K562 treated with DMSO at 1 percent for 24 hours (cell line): ENCODE measurements around the gene ULK2. TPM values are rescaled to one million over a fixed set of nuclear protein-coding genes. Genes with fewer than 3 reads are reported as not detected.

Experiments used
- total RNA-seq: library from RNA; unstranded; fragments of 300-600 nt; gene quantifications from 2 replicates; pipeline ENCODE4 v1.2.3, GENCODE V29; 2022; ENCODE audit warnings: low read depth; ENCODE audit not compliant: insufficient read depth

ULK2 gene
- 0.27 TPM in 1 of 2 replicates, not detected in the other for total RNA-seq

DNA sequence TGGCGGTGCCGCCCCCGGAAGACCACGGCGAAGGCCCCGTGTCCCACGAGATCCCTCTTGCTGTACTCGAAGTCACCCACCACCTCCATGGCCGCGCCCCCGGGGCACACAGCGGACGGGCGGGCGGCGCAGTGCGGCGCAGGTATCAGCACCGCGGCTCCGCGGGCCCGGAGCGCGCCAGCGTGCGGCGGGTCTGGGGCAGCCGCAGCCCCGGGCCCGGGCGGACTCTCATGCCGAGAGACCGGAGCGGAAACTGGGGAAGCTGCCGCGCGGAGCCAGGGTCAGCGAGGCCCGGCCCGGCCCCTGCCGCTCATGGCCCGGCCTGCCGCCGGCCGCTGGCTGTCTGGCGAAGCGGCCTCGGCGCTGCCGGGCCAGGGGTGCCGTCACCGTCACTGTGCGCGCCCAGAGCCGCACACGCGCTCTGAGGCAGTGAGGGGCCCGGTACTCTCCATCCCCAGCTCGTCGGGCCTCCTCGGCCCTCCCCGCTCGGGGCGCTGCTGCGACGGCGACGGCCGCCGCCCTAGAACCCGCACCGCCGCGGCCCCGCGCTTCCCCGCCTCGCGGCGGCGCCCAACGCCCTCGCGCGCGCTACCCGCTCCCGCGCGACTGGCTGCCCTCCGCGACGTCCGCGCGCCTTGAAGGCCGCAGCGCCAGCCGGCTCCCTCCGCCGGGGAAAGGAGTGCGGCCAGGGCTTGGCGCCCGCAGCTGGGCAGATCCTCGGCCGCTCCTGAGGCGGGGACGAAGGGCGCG, at the start of gene ULK2:
Gene ULK2 (minus strand): TSS at position 608 of the 750 bp plus-strand sequence. CDS start 519 bp downstream, at position 89.

DNA sequence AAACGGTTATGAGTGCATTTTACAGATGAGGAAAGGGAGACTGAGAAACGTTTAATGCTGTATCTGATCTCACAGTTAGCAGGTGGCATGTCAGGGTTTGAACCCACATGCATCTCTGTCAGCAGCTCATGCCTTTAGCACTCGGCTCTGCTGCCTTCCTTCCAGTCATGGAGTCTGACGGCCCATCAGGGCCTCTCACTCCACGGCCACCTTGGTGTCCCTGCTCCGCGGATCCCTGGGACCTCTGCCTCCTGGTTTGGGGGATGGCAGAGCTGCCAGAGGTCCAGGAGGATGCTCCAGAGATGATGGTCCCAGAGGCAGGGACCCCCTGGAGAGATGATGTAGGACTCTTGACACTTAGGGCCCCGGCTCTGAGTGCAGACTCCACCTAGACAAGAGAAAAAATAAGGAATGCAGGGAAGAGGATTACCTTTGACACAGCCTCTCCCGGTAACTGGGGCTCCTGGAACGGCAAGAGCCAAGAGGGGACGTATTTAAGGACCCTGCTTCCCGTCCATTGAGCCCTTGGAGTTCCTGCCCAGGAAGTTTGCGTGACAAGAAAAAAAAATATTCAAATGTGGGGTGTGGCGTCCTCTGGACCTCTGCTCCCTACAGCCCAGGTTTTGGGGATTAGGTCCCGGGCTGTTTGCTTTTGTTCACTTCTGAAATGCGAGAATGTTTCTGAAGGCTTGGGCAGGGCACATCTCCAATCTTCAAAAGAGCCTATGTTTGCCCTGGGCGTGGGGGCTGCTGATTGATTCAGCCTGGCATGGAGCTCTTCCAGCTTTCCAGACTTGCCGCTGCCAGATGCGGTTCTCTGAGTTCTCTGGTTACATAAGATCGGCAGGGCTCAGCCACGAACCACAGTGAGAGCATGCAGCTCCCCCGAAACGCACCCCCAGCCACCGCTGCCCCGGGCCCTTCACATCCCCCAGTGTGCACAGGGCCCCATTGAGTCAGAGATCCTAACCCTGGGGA, 119.6 kb downstream of the ULK2 start, which contains the start of gene ALDH3A1:
Gene ALDH3A1 (minus strand): TSS at position 470 of the 978 bp plus-strand sequence. CDS start 3,169 bp downstream, outside the sequence.

Other genes starting within 250 kb of the ULK2 start
- 0.87 and 1.00 TPM in 2 replicates for gene ALDH3A2, start 219.2 kb downstream of the ULK2 start, total RNA-seq
- gene SLC47A2, start 151.4 kb downstream of the ULK2 start, total RNA-seq: not detected in 2 replicates
- not detected in 2 replicates for gene ALDH3A1, start 119.6 kb downstream of the ULK2 start, total RNA-seq
- gene AKAP10, start 109.9 kb upstream of the ULK2 start, total RNA-seq: 7.1 and 8.7 TPM in 2 replicates
- gene SPECC1, start 141.4 kb upstream of the ULK2 start, total RNA-seq: 11.9 and 15.0 TPM in 2 replicates